HG03442 (cell line): ENCODE data around the gene PRKAA1.

Experiments
- ATAC-seq: cut with Tn5 transposase; IDR thresholded peaks from one replicate; pipeline ENCODE4 v1.9.1; 2021; ENCODE audit warnings: mild to moderate bottlenecking, moderate library complexity; ENCODE audit not compliant: unreplicated experiment

The PRKAA1 gene

GRCh38 chr5:40781843-40782409 is 16.2 kb downstream of the PRKAA1 start:
- no peak for ATAC-seq

GRCh38 chr5:40780858-40781257 is 17.3 kb downstream of the PRKAA1 start:
- no peak for ATAC-seq

DNA sequence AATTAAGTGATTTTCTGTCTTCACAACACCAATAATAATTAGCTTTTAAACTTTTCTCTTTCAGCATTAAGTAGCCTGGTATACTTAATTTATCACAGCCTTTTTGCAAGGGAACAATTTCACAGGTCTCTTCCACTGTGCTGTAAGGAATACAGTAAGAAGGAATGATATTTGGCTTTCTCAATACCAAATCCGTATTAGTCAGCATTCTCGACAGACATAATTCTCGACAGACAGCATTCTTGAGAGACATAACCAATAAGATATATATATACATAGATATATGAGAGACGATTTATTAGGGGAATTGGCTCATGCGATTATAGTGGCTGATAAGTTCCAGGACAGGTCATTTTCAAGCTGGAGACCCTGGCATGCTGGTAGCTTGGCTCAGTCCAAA is 18.0 kb downstream of the PRKAA1 start:
- no peak for ATAC-seq

GRCh38 chr5:40779561-40779960 is 18.6 kb downstream of the PRKAA1 start:
- no peak for ATAC-seq

GRCh38 chr5:40778133-40778532 is 20.0 kb downstream of the PRKAA1 start:
- ATAC-seq = no peak

DNA sequence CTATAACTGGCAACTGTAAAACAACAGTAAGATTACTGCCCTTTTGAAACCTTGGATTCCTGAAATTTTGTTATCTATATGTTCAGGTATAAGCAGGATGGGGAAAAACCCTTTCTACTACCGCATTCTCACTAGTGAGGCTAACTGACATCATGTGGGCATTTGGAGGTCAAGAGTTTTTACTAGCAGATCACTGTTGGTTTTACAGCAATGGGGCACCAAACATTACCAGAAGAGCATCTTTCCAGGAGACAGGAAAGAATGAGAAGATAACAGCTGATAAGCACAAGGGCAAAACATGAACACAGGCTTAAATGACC is 21.6 kb downstream of the PRKAA1 start:
- no peak for ATAC-seq

DNA sequence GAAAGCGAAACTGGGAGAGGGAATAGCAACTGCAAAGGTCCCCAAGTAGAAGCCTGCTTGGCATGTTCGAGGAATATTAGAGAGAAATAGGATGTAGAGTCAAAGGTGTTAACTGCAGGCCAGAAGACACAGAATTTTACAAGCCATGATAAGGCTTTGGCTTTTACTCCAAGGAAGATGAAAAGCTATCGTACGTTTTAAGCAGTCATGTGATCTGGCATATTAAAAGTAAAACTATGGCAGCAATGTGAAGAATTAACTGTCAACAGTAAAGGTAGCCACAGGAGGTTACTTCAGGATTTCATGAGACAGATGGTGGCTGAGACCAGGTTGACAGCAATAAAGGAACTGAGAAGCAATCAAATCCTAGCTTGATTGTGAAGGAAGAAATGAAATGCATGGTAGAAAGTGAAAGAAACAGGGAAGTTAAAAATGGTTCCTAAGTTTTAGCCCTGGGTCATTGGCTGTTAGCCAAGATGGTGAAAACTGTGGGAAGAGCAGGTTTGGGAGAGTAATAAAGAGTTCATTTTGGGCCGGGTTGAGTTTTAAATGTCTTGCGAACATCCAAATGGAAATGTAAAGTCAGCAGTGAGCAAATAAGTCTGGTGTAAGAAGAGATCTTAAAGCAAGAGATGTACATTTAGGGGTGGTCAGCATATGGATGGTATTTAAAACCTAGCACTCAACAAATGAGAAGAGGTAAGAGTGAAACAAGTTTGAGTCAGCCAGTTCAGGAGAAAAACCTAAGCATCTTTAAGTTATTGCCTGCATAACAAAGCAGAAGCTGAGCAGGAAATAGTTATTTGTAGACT is 22.1 kb downstream of the PRKAA1 start:
- no peak for ATAC-seq

DNA sequence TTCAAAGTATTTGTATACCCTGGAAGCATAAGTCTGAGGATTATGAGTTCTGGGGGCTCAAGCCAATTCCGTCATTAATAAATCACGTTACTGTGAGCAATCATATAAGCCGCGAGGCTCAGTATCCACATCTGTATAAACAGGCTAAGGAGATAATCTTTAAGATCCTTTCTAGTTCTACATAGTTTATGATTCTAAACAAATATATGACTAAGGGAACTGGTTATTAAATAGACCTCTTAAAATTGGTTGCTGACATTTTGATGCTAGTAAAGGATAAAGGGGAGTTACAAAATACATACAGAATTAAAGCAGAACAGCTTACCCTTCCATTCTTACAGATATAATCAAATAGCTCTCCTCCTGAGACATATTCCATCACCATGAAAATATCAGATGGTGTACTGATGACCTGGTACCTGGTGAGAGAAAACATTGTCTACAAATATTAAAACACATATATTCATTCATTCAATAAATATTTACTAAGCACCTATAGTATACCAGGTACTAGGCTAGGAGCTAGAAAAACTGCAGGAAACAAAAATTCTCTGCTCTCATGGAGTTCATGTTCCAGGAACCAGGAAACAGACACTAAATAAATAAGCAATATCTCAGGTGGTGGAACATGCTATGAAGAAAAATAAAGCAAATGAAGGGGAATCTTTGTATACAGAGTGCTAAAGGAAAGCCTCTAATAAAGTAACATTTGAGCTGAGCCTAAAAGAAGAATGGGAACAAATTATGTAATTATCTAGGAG is 22.9 kb downstream of the PRKAA1 start:
- ATAC-seq = no peak

DNA sequence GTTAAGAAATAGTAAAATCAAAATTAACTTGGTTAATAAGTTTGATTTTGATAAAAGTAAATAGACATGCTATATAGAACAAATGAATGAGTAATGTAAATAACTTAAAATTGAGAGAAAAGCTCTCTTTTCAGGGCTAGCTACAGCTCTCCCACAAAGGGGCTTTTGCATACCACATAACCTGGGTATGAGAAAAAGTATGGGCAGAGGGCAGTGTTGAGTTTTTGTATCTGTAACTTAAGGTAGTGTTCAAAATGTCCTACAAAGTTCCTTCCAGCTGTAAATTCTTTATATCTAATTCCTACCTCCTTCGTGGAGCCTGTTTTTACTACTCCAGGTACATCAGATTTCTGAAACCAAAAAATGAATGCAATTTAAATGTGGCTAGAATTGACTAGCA is 23.6 kb downstream of the PRKAA1 start:
- no peak for ATAC-seq

DNA sequence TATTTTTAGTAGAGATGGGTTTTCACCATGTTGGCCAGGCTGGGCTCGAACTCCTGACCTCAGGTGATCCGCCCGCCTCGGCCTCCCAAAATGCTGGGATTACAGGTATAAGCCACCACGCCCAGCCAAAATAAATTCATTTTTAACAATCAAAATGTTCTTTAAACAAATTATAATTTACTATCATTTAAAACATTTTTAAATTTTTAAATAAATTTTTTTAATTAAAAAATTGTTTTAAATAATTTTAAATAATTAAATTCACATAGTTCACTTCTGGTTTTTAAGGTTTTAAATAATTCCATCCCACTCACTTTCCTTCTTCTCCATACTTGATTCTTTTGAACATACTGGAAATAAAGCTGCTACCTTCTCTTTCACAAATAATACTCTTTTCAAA is 27.4 kb downstream of the PRKAA1 start:
- ATAC-seq = no peak

- no peak for ATAC-seq
Observed at GRCh38 chr5:40762705-40763104, 35.5 kb downstream of the PRKAA1 start.

DNA sequence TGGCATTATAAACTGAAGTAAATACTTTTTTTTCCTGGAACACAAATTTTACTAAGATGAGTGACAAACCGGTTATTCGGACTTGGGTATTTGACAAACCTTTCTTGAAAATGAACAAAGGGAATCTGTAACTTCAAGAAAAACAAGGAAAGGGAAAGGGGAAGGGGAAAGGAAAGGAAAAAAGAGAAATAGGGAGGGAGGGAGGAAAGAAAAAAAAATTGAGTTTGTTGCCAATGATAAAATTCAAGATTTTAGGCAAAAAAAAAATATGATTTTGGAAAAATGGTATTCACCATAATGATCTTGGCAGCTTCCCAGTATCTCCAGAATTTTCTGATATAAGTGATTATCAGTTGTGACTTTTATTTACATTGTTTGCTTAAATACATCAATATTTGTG is 40.8 kb downstream of the PRKAA1 start:
- ATAC-seq = no peak

DNA sequence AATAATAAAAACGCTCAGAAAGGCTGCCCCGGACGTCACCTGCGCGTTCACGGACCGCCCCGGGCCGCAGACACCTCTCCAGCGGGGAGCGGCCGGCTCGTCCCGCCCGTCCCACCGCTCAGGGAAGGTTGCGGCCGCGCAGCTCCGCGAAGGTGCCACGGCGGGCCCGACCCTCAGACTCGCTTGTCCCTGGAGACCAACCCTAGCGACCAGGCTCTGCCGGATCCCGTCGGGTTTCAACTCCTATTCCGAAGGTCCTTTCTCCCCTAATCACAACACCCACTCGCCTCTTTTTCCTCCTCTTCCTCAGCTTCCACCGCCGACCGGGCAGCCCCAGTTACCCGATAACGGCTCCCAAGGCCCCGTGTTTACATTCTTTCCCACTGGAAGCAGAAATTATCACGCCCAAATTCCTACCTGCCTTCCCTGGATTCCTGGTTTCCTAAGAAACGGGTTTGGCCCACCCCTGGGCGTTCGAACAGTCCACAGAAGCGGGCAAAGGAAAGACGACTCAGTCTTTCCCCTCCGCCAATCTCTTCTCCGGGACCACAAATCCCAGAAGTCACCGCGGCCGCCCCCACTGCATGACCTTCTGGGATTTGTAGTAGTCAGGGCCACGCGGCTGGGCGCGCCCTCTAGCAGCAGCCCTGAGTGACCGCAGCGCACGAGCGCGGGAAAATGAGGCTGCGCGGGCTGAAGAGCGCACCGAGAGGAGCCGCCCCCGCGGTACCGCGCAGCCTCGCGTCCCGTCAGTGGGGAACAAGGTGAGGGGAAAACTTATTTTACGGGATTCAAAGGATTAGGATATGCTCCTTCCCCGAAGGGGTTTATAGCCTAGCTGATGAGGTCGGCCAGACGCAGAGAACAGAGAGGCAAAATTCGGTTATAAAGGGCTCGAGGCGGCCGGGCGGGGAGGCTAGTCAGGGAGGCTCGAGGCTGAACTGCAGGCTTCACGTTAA is 42.5 kb downstream of the PRKAA1 start, which contains the start of gene TTC33:
TTC33 (minus strand) TSS at position 555 of the 959 bp plus-strand sequence. CDS start 8,943 bp downstream, outside the sequence.
- peak; percentile 89 for ATAC-seq

- peak; percentile 70 for ATAC-seq
Observed at GRCh38 chr5:40755093-40755406, 43.1 kb downstream of the PRKAA1 start.

GRCh38 chr5:40754381-40755092 is 43.6 kb downstream of the PRKAA1 start:
- peak; percentile 3 for ATAC-seq

GRCh38 chr5:40746703-40747102 is 51.5 kb downstream of the PRKAA1 start:
- ATAC-seq = no peak

- no peak for ATAC-seq
Observed at GRCh38 chr5:40743771-40744170, 54.4 kb downstream of the PRKAA1 start.

- no peak for ATAC-seq
Observed at GRCh38 chr5:40738502-40738901, 59.7 kb downstream of the PRKAA1 start.

GRCh38 chr5:40736103-40736875 is 61.9 kb downstream of the PRKAA1 start:
- peak; percentile 85 for ATAC-seq

- no peak for ATAC-seq
Observed at GRCh38 chr5:40735609-40736008, 62.6 kb downstream of the PRKAA1 start.
